H9 (cell line): ENCODE measurements around the gene RDM1. TPM values are rescaled to one million over a fixed set of nuclear protein-coding genes. Genes with fewer than 3 reads are reported as not detected.

Experiments used
- DNase-seq: peaks from one replicate; pipeline ENCODE4 v3.0.0-alpha.2; 2017
- H2AFZ ChIP-seq: one replicate; pipeline ENCODE4 v1.6.1; 2013; ENCODE audit warnings: mild to moderate bottlenecking, low read length, control low read depth, moderate library complexity
- H2AK5ac ChIP-seq: 2 replicates; pipeline ENCODE4 v1.6.1; 2013; ENCODE audit warnings: low read length, control low read depth, mixed read lengths; ENCODE audit not compliant: insufficient read length
- H2BK120ac ChIP-seq: one replicate; pipeline ENCODE4 v1.6.1; 2013; ENCODE audit warnings: low read depth, mild to moderate bottlenecking, low read length, control low read depth, inconsistent platforms; ENCODE audit not compliant: poor library complexity, severe bottlenecking
- H2BK12ac ChIP-seq: 2 replicates; pipeline ENCODE4 v1.6.1; 2013; ENCODE audit warnings: low read length, control low read depth, mixed read lengths, low read depth; ENCODE audit not compliant: insufficient read length
- H2BK15ac ChIP-seq: 2 replicates; pipeline ENCODE4 v1.6.1; 2013; ENCODE audit warnings: low read depth, low read length, control low read depth
- H2BK20ac ChIP-seq: one replicate; pipeline ENCODE4 v1.6.1; 2013; ENCODE audit warnings: low read depth, mild to moderate bottlenecking, low read length, control low read depth, inconsistent platforms; ENCODE audit not compliant: poor library complexity, severe bottlenecking
- H2BK5ac ChIP-seq: 2 replicates; pipeline ENCODE4 v1.6.1; 2013; ENCODE audit warnings: low read length, control low read depth, mixed read lengths; ENCODE audit not compliant: insufficient read length
- H3K14ac ChIP-seq: 2 replicates; pipeline ENCODE4 v1.6.1; 2013; ENCODE audit warnings: low read length, control low read depth; ENCODE audit not compliant: insufficient read depth
- H3K18ac ChIP-seq: 2 replicates; pipeline ENCODE4 v1.6.1; 2013; ENCODE audit warnings: low read depth, mild to moderate bottlenecking, mixed read lengths, low read length, control low read depth; ENCODE audit not compliant: insufficient read length
- H3K23ac ChIP-seq: 2 replicates; pipeline ENCODE4 v1.6.1; 2013; ENCODE audit warnings: low read length, control low read depth, mixed read lengths, low read depth; ENCODE audit not compliant: insufficient read length
- H3K23me2 ChIP-seq: 2 replicates; pipeline ENCODE4 v1.6.1; 2013; ENCODE audit warnings: low read depth, mild to moderate bottlenecking, mixed read lengths, low read length, control low read depth; ENCODE audit not compliant: insufficient read length, poor library complexity, severe bottlenecking
- H3K27ac ChIP-seq: 2 replicates; pipeline ENCODE4 v1.5.1; 2013; ENCODE audit warnings: low read length, control low read depth, mixed read lengths, low read depth; ENCODE audit not compliant: insufficient read length
- H3K27me3 ChIP-seq: 2 replicates; pipeline ENCODE4 v1.6.1; 2013; ENCODE audit warnings: low read length, control low read depth, inconsistent platforms; ENCODE audit not compliant: insufficient read depth
- H3K4ac ChIP-seq: 2 replicates; pipeline ENCODE4 v1.6.1; 2013; ENCODE audit warnings: low read depth, mild to moderate bottlenecking, control low read depth, inconsistent platforms, low read length, moderate library complexity
- H3K4me1 ChIP-seq: 2 replicates; pipeline ENCODE4 v1.6.1; 2013; ENCODE audit warnings: low read length, control low read depth, inconsistent platforms; ENCODE audit not compliant: insufficient read depth
- H3K4me2 ChIP-seq: 2 replicates; pipeline ENCODE4 v1.6.1; 2013; ENCODE audit warnings: low read length, control low read depth, mixed read lengths; ENCODE audit not compliant: insufficient read length, insufficient read depth
- H3K56ac ChIP-seq: 2 replicates; pipeline ENCODE4 v1.6.1; 2013; ENCODE audit warnings: low read depth, mild to moderate bottlenecking, mixed read lengths, low read length, control low read depth; ENCODE audit not compliant: insufficient read length
- H3K79me1 ChIP-seq: 2 replicates; pipeline ENCODE4 v1.6.1; 2013; ENCODE audit warnings: low read depth, mild to moderate bottlenecking, moderate library complexity, low read length, control low read depth, inconsistent platforms; ENCODE audit not compliant: insufficient read depth, poor library complexity, severe bottlenecking
- H3K79me2 ChIP-seq: 2 replicates; pipeline ENCODE4 v1.6.1; 2013; ENCODE audit warnings: low read length, control low read depth, inconsistent platforms; ENCODE audit not compliant: insufficient read depth
- H3K9ac ChIP-seq: 2 replicates; pipeline ENCODE4 v1.6.1; 2013; ENCODE audit warnings: low read length, control low read depth, mixed read lengths; ENCODE audit not compliant: insufficient read length; ENCODE audit errors: extremely low read depth
- H3K9me3 ChIP-seq: one replicate; pipeline ENCODE4 v1.6.1; 2013; ENCODE audit warnings: low read depth, low read length, inconsistent platforms; ENCODE audit not compliant: control insufficient read depth
- H3T11ph ChIP-seq: one replicate; pipeline ENCODE4 v1.6.1; 2013; ENCODE audit warnings: mild to moderate bottlenecking, low read length, control low read depth, inconsistent platforms
- H4K20me1 ChIP-seq: one replicate; pipeline ENCODE4 v1.6.1; 2013; ENCODE audit not compliant: control insufficient read depth, insufficient read length, insufficient read depth
- H4K5ac ChIP-seq: 2 replicates; pipeline ENCODE4 v1.6.1; 2013; ENCODE audit warnings: low read depth, mild to moderate bottlenecking, mixed read lengths, low read length, control low read depth; ENCODE audit not compliant: insufficient read length
- H4K8ac ChIP-seq: replicated peaks from 2 replicates; pipeline ENCODE4 v1.6.1; 2013; ENCODE audit warnings: low read length, control low read depth, mixed read lengths, low read depth; ENCODE audit not compliant: insufficient read length
- H4K91ac ChIP-seq: 2 replicates; pipeline ENCODE4 v1.6.1; 2013; ENCODE audit warnings: low read depth, mild to moderate bottlenecking, moderate library complexity, mixed read lengths, low read length, control low read depth; ENCODE audit not compliant: insufficient read length
- H3K27ac Mint-ChIP-seq, 3 experiments: 2 replicates in 2 of 3; 3 replicates in 1 of 3; pipeline ENCODE4 v1.8.0; 2020 to 2021; ENCODE audit warnings: mixed read lengths in 3 of 3, mild to moderate bottlenecking in 1 of 3, moderate library complexity in 1 of 3
- H3K27me3 Mint-ChIP-seq: 2 replicates; pipeline ENCODE4 v1.8.0; 2021; ENCODE audit warnings: low read depth, mild to moderate bottlenecking, moderate library complexity, mixed read lengths
- H3K36me3 Mint-ChIP-seq, 3 experiments: 2 replicates in 2 of 3; 3 replicates in 1 of 3; pipeline ENCODE4 v1.8.0; 2020 to 2021; ENCODE audit warnings: low read depth in 3 of 3, mixed read lengths in 3 of 3; ENCODE audit not compliant: insufficient read depth in 1 of 3
- H3K4me1 Mint-ChIP-seq, 2 experiments: 2 replicates each; pipeline ENCODE4 v1.8.0; 2020; ENCODE audit warnings: mixed read lengths in 2 of 2
- H3K4me3 Mint-ChIP-seq, 2 experiments: 2 replicates in 1 of 2; 3 replicates in 1 of 2; pipeline ENCODE4 v1.8.0; 2020 to 2021; ENCODE audit warnings: mild to moderate bottlenecking in 2 of 2, mixed read lengths in 2 of 2, moderate library complexity in 1 of 2
- H3K9me3 Mint-ChIP-seq, 2 experiments: 2 replicates in 1 of 2; 3 replicates in 1 of 2; pipeline ENCODE4 v1.8.0; 2020; ENCODE audit warnings: mild to moderate bottlenecking in 2 of 2, mixed read lengths in 2 of 2, moderate library complexity in 1 of 2
- CTCF ChIP-seq: fragments of 200-600 bp; sonication (generic); conservative IDR thresholded peaks from 3 replicates; pipeline ENCODE4 v1.8.0; 2021; ENCODE audit warnings: antibody characterized with exemption, mild to moderate bottlenecking
- total RNA-seq: library from RNA; stranded (reverse); gene quantifications from 2 replicates; pipeline ENCODE4 v1.2.1, GENCODE V29; 2021

The RDM1 gene
- total RNA-seq, 1 experiment from 2014 or later: 9.0 TPM

GRCh38 chr17:35927714-35928113, 2.9 kb downstream of the RDM1 start:
- no peak overlapping the region for H4K8ac ChIP-seq
- no peak overlapping the region for H2AFZ ChIP-seq
- H2BK15ac ChIP-seq: no peak overlapping the region
- H3K14ac ChIP-seq: no peak overlapping the region
- H3K4me3 Mint-ChIP-seq: no peak overlapping the region
- H2BK12ac ChIP-seq: no peak overlapping the region
- no peak overlapping the region for H3K18ac ChIP-seq
- H2BK20ac ChIP-seq: no peak overlapping the region
- no peak overlapping the region for H2AK5ac ChIP-seq
- no peak for DNase-seq
- H2BK5ac ChIP-seq: no peak overlapping the region
- no peak overlapping the region for H3K4ac ChIP-seq
- peaks cover 3% of the 10 kb centered on the region for H3K23me2 ChIP-seq
- no peak overlapping the region for H2BK120ac ChIP-seq
- H3K9me3 Mint-ChIP-seq: no peaks in the 10 kb centered on the region
- H3K27ac Mint-ChIP-seq: no peak overlapping the region
- peaks cover 0 to 27% (median 16%) of the 10 kb centered on the region in 3 experiments; a peak in 5 of 7 replicates for H3K36me3 Mint-ChIP-seq
- no peaks in the 10 kb centered on the region for H4K20me1 ChIP-seq
- H3T11ph ChIP-seq: no peak overlapping the region
- H3K4me1 Mint-ChIP-seq: peaks cover 19 to 22% of the 10 kb centered on the region in 2 experiments
- no peak overlapping the region for H3K56ac ChIP-seq
- no peak overlapping the region for H3K4me2 ChIP-seq
- H3K27ac ChIP-seq: no peak overlapping the region
- H3K4me1 ChIP-seq: peaks cover 4% of the 10 kb centered on the region; the same call in 1 of the 2 replicates
- TF ChIP-seq CTCF: no peak
- H3K27me3 Mint-ChIP-seq: peaks cover 3% of the 10 kb centered on the region; the same call in 1 of the 2 replicates
- H3K79me2 ChIP-seq: no peaks in the 10 kb centered on the region
- no peak overlapping the region for H3K23ac ChIP-seq
- H3K27me3 ChIP-seq: no peaks in the 10 kb centered on the region
- no peaks in the 10 kb centered on the region for H3K79me1 ChIP-seq
- no peak overlapping the region for H4K91ac ChIP-seq
- no peaks in the 10 kb centered on the region for H3K9me3 ChIP-seq
- H4K5ac ChIP-seq: no peak overlapping the region
- no peak overlapping the region for H3K9ac ChIP-seq
